ENCODE measurements around the gene MYLK4.

DNA sequence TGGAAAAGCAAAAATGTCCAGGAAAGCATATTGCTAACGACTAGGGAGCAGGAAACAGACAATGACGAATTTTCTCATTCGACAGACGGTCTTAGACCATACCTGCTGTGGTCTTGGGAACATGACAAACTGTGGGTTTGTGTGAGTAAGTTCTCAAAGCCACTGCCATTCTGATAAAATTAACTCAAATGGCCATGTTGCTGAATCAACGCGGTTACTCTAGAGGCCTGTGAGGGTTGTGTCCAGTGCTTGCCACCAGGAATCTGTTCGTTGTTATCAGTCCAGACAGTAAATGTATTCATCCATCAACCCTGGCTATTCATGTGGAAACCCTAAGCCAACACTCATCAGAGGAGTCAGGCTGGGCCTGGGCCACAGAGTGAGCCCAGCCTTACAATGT lies 124.3 kb downstream of the MYLK4 start:
- TF ChIP-seq ZNF274 (IDR thresholded peaks at IDR 0.05; ENCODE audit: low read depth, low read length) (no peak), YY1 (IDR thresholded peaks at IDR 0.05; ENCODE audit: insufficient read depth, insufficient read length) (no peak), SUZ12 (IDR thresholded peaks at IDR 0.05; ENCODE audit: extremely low read depth, insufficient read depth, insufficient read length) (no peak)

Data from NT2/D1 (cell line).